UCSD-AML1 (cell line): ENCODE data around the gene PARK7.

Experiments used
- DNase-seq: peaks from one replicate; lab custom pipeline; 2025; ENCODE audit not compliant: unreplicated experiment; lab: John Stamatoyannopoulos, UW

PARK7 gene

DNA sequence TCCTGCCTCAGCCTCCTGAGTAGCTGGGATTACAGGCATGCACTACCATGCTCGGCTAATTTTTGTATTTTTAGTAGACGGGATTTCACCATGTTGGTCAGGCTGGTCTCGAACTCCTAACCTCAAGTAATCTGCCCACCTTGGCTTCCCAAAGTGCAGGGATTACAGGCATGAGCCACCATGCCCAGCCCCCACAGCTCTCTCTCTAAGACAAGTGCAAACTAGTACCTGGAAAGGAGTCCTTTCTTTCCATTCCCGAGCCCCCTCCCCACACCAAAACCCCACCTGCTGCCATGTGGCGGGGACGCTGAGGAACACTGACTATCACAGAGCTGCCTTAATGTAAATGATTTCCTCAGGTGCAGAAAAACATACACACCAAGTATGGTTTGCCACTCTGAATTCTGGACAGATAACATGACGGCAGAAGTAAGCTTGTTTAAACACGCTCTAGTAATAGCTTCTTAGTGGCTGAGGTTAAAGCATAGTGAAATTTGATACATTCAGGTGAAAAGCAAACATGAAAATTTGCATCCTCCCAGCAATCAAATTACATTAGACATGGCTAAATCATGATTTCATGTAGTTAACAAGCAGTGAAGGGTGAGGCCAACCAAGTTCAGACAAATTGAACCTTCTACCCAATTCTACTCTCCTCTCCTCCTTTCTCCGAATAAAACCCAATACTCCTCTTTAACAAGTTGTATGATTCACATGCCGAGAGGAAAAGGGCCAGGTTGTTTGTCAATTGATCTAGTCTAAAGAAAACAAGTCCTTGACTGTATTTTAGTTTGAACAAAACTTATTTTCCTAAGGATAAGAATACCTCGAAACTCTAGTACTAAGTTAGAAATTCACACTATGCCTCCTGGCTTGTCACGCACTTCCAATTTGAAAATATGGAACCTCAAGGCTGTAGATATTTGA is 44.8 kb downstream of the PARK7 start:
- DNase-seq = no peak

DNA sequence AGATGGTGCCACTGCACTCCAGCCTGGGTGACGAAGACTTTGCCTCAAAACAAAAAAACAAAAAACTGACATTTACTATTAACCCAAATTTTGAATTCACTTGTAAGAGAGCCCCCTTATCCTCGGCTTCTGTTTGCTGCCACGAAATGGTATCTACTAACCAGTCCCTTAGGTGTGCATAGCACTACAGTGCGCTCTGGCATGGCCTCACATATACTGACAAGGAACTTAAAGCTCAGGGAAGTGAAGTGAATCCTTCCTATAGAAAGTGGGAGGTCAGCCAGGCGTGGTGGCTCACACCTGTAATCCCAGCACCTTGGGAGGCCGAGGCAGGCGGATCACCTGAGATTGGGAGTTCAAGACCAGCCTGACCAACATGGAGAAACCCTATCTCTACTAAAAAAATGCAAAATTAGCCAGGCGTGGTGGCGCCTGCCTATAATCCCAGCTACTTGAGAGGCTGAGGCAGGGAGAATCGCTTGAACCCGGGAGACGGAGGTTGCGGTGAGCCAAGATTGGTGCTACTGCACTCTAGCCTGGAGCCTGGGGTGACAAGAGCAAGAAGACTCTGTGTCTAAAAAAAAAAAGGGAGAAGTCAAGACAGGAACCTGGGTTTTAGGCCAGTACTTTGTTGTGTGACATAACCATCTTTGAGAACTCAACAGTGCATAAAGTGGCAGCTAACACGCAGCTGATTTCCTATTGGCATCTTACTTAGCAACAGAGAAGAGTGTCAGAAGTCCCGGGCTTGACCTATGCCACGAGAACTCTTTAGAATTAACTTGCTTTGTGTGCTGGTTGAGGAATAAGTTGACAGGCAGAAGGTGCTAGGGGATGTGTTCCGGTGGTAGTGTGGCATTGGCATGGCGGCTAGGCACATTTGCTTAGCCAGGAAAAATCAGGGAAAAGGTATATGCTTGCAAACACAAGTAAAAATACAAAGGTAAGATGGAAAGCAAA is 47.8 kb downstream of the PARK7 start:
- DNase-seq = no peak

DNA sequence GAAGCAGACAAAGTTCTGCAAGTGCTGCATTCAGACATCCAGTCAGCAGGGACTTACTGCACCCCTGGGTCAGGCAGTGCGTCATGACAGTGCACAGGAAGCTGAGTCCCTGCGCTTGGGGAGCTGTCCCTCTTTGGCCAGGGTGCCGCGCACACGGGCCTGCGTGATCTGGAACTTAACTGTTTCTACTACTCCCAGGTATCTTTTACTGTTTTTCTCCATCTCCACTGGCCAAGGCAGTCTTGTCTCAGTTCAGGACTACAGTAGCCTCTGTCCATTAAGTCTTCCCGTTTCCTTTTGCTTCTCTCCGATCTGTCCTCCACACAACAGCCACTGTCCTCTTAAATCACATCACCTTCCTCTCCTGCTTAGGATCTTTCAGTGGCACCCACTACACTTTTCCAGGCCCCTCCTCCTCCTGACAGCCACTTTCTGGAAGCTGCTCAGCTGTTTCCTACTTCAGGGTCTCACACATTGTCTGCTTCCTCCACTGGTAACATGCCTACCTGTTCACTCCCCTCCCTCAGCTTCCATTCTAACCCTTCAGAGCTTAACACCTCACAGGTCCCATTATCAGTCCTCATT is 48.7 kb downstream of the PARK7 start:
- no peak for DNase-seq

DNA sequence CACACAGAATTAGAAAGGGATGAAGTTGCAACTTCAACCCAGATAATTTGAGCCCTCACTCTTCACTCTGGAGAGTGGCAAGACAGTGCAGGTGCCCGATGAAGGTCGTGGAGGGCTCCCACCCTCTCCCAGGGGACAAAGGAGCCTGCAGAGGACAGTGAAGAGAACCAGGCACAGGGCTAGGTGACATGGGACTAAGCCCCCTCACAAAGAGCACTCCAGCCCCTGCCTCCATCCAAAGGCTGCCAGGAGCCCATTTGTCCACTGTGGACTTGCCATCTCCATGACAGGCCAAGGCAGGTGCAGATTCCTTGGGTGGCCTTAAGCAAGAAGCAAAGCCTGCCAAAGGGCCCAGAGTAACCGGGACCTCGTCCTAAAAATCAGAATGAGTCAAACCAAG is 49.5 kb downstream of the PARK7 start:
- no peak for DNase-seq

DNA sequence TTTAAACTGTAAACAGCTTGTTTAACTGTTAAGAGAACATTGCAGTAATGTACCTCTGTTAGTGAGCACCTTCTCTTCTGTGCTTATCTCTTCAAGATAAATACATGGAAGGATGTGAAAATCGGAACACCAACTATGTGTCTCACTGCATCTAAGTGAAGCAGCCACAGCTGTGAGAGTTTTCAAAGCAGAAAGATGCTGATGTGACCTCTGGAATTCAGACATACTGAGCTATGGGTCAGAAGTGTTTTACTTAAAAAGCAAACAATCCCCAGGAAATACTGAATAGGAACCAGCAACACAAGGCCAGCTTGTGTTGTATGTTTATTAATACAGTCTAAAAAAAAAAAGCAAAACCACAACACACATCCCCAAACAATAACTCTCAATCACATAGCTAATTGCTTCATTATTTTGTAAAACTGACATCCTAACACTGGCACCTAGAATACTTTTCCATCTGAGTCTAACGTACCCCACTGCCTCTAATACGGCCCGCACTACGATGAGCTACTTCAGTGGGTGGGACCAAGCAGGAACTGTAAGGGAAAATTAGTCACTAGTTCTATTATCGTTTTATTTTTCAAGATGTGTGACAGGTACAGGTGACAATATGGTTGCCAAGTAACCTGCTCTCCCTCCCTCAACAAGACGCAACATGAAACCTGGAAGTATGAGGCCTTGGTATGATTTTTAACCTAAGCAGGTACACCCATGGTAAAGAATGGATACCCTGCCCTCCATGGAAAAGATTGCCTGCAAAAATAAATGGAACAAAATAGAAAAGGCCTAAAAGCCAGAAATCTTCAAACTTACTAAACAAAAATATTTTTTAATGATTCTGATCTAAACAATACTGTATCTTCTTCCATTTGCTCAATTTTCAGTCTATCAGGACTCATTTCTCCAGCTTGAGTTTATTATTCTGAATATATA is 50.7 kb downstream of the PARK7 start:
- DNase-seq = no peak

DNA sequence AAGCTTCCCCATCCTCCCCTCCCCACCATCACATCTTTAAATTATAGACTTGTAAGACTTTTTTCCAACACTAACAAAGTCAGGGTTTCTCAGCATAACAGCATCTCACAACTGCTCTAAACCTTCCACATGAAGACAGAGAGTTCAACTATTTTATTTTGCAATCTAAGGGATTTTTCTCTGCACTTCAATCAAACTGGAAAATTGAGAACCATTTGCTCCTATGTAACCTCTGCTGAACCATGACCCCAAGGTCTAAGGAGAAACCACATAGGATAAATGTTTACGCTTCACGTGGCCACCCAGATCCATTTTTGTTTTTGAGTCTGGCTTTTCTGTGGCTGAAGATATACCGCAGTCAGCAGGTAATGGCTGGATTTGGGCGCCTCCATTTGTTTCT is 51.4 kb downstream of the PARK7 start:
- no peak for DNase-seq

DNA sequence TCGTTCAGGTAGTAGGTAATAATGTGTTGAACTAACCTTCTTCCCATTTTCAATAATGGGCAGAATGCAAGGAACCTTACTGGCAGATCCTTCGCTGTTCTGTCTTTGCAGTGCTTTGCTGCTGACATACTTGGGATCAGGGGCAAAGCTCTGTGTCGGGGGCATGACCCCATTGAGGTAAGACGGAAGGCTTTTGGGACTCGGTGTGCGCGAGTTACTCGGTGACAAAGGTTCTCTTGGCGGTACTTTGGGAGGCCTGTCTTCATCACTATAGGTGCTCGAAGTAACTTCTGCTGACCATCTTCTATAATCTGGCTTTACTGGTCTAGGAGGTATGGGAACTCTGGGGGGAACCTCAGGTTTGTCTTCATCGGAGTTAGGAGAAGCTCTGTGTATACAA is 51.9 kb downstream of the PARK7 start:
- DNase-seq = no peak

DNA sequence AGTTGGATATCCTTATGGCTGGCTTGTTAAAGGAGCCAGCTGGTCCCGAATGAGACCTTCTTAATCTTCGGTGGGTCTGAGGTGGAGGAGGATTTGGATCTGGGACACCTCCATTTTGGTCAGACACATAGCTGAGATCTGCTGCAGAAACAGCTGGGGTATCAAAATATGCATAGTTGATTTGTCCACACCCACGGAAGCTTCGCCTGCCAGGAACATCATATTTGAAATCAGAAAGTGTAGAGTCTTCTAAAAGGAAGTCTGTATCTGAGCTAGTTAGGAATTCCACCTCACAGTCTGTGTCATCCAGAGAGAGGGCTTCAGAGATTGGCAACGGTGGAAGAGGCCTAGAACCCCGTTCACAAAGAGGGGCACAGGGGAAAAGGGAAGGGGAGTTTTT is 52.3 kb downstream of the PARK7 start:
- no peak for DNase-seq

DNA sequence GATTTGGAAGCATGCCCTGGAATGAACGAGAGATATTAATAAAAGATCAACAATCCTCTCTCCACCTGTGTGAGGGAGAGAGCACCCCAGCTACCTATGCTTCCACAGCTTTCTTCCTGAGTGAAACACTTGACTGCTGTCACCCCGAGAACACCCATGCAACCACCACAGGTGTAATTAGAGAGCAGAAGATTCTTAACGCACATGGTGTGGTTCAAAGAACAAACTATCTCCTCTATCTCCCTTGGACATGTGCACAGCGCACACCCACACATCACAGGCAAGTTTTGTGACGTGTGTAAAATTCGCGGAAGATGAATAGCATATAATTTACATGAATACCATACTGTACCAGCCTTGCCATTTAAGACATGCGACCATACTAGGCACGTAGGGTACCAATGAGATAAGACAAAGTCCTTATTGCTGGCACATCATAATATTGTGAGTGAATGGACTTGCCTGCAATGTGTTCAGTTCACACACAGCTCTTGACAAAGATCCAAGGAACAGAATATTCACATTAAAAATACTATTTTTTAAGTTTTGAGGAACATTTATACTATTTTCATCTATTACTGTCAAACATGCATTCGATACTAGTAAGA is 53.0 kb downstream of the PARK7 start:
- no peak for DNase-seq

DNA sequence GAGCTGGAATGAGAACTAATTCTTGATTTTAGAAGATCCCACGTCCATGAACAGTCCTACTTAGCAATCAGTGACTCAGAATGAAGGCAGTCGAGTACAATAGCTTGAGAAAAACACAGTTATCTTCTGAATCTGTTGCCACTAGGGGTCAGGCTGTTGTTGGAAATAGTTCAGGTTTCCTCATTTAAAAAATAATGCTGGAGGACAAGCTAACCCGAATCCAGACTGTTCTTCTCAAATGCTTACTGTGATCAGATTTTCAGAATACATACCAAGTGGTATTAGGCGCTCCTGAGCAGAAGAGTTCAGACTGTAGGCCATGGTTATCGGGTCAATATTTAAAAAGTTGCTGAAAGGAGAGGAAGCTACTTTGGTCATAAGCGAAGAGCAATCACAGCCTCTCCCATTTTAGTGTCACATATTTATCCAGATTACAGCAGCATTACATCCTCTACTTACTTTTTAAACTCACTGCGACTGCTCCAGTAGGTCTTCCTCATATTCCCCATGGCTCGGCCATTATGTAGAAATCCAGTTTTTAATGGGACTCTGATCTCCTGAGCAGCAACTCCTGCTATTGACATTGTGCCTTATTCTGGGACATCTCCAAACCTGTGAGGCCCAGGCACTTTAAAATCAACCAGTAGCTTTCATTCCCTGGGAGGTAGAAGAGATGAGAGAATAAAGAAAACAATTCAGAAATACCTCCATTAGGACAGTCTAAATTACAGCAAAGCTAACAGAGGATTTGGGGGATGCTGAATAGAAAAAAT is 53.7 kb downstream of the PARK7 start:
- no peak for DNase-seq

DNA sequence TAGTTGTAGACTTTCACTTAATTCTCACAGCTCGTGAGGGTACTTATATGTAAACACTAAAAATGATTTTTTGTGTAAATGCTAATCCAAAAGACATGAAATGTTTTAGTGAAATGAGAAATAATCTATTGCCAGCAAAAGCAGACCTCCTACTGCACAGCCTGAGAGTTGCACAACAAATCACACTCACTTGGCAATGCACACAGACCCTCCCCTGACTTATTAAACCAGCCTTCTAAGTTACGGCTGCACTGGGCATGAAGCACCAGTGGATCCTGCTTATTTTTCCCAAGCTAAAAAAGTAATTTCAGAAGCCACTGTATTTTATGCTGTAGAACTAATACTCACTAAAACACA is 54.3 kb downstream of the PARK7 start:
- no peak for DNase-seq

DNA sequence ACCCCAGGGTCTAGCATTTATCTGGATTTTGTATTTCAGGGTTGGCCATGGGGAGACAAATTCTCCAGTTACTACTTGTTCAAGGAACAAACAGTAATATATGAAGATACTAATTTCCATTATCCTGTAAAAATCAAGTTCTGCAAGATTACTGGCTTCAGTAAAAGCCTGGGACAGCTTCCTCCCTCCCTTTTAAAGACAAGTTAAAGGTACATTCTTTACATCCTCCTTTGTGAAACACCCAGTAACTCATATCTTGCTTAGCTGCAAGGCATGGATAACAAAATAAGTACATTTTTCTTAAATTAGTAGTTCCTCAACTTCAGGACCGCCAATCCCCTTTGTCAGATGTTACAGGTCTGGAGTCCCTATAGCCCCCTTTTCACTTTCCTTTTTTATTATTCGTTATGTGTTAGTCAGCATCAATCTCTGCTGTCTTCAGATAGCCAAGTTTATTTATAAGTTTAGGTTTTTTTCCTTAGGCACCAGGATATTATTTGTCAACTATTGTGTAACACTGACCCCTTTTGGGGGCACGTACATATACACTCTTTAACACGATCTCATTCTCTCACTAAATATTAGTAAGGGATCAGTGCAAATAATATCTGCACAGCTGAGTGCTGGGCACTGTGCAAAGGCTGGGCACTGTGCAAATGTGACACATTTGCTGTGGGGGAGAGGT is 54.8 kb downstream of the PARK7 start:
- DNase-seq = no peak

DNA sequence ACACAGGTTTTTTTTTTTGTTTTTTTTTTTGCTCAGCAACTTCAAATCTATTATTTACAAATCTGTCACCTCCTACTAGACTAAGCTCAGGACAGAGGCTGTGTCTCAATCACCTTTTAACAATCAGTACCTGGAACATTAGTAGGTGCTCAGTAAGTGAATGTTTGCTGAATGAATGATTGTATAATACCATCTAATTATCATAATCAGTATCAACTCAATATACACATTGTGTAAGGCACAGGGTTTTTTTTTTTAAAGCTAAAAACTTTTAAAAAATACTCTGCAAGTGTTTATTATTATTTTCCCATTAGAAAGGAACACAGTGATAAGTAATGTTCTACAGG is 55.4 kb downstream of the PARK7 start:
- DNase-seq = no peak

DNA sequence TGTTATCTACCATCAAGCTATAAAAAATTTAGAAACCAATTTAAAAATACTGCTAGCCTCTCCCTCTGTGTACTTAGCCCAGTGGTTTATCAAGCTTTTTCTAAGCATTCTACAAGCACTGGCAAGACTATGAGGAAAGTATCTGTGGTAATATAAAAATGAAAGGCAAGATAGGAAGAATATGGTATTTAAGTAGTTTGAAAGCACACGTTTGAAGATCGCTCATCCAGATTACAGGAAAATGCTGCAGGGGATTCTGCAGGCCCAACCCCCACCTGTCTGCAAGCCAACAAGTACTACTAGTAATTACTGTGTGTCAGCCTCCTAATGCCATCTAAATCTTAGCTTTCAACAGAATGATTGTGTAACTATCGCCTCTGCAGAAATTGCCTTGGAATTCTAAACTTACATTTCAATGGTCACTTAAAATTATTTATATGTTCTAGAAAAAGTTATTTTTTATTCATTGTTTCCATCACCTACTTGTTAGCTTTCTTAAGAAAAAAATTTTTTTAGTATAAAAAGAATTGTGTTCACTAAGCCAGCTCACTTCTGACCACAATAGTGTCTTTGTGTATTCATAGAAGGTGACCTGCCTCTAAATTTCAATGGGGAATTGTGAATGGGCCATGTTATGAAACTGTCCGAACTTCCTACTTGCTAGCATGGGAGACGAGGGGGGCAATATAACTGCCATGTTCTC is 56.1 kb downstream of the PARK7 start:
- no peak for DNase-seq

DNA sequence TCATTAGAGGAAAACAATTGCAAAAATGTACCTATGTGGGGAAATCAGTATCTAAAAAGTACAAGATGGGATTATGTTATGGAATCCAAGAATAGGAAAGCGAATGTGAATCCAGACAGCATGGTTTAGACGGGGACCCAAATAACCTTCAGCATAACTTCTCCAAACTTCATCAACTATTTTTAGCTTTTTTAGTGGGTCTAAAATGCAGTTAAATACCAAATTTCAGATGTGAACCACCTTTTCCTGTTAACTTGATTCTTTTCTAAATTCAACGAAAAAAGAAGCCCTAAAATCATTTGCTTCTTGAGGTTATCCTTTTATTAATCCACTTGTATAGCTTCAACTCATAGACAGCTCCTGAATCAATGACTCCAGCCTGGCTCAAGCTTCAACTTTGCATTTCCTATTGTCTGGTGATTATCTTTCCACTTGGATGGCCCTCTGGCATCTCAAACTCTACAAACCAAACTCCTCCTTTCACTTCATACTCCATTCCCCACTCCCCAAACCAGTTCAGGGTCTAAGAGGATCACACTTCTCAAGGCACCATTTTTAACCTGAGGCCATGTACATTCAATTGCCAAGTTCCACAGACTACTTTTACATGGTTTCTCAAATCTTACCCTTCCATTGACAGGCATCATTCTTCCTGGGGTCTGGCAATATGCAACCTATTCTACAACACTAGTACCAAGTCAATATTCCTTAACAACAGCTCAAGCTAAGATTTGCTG is 57.1 kb downstream of the PARK7 start:
- no peak for DNase-seq

DNA sequence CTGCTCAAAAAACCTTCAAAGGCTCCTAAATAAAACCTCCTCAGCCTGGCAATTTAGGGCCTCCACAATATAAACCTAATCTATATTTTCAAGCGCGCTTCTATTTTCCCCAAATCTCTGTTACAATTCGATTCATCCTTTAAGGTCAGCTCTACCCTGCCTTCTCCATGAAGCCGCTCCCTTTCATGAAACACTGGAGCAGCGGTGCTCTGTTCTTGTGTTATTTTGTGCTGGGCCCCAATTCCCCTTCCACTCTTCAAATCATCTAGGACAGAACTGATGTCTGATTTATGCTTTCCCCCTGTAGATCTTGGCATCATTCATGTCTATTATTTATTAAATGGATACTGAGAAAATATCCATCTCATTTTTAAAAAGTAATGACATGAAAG is 57.7 kb downstream of the PARK7 start:
- no peak for DNase-seq

DNA sequence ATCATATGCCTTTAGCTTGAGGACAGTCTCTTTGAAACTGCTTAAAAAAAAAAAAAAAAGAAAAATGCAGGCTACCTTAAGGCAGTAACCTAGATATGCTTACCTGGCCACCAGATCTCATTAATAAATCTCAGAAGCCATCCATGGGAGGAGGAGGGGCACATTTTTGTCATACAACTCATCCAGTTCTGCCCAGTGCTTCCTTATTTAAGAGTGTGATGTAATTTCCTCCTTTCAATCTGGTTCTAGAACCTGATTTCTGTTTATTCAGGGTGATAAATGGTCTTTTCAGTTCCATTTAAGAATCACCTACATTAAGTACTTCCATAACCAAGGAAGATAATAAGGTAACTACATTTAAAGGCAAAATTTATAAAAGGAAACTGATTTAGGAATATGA is 58.5 kb downstream of the PARK7 start:
- DNase-seq = no peak
